ENCODE results near the gene ZNF273.
"Not testable (repeated sequence)": the region's sequence is repeated elsewhere in the genome, so short reads cannot be mapped to it uniquely, and the experiment has no call there.

Gene ZNF273

GRCh38 chr7:64877714-64878610 is 25.1 kb upstream of the ZNF273 start:
- no peak for DNase-seq

GRCh38 chr7:64878684-64879083 is 24.4 kb upstream of the ZNF273 start:
- DNase-seq: no peak

DNA sequence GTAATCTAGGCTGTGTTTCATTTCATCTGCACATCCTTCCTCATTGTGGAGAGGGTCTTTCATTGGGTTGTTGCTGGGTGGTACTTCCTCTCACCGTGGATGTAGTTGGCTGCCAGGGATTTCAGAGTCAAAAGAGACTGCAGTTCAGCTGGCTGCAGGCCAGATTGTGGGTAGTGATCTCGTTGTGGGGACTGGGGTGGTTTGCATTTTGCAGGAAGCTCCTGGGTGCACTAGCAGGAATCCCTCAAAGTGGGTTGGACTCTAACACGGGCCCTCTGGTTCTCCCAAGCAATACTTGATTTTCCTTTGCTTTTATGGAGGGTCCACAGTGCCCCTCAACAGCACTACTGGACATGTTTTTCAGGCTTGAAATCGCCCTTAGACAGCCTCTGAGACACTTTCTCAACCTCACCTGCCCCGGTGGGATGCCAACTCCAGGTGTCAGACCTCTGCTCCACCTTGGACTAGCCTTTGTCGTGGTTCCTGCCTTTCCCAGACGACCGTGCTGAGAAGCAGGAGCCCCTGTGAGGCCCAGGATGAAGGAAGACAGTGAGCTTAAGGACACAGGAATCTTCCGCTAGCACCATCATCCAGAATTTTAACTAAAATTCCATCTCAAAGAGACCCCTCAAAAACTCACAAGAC is 23.9 kb upstream of the ZNF273 start:
- DNase-seq: no peak

GRCh38 chr7:64879800-64880199 is 23.3 kb upstream of the ZNF273 start:
- no peak for DNase-seq

- DNase-seq: no peak
Observed at GRCh38 chr7:64880322-64881297, 22.5 kb upstream of the ZNF273 start.

DNA sequence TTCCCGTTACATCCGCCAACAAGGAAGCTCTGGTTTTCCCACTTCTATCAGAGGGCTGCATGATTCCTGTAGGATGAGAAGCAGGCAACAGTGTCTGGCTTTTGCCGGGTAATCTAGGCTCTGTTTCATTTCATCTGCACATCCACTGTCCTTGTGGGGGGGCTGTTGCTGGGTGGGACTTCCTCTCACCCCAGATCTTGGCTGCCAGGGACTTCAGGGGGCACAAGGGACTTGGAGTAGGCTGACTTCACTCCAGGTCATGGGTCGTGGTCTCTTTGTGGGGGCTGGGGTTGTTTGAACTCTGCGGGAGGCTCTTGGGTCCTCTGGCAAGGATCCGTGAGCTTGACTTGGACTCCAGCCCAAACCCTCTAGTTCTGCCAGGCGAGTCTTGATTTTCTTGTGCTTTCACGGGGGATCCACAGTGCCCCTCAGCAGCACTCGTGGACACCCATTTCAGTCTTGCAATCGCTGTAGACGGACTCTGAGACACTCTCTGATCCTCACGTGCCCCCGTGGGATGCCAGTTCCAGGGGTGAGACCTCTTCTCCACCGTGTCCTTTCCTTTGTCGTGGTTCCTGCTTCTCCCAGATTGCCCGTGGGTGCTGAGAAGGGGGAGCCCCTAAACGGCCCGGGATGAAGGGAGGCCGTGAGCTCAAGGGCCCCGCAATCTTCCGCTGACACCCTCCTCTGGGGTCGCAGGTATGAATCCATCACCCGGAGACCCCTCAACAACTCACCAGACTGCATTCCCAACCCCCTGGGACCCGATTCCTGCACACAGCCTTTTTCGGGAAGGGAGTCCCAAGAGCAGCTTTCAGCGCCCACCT is 21.4 kb upstream of the ZNF273 start:
- no peak for DNase-seq

- DNase-seq: peak; percentile 39
Observed at GRCh38 chr7:64882341-64883112, 20.5 kb upstream of the ZNF273 start.

- DNase-seq: no peak
Observed at GRCh38 chr7:64883113-64883905, 19.8 kb upstream of the ZNF273 start.

DNA sequence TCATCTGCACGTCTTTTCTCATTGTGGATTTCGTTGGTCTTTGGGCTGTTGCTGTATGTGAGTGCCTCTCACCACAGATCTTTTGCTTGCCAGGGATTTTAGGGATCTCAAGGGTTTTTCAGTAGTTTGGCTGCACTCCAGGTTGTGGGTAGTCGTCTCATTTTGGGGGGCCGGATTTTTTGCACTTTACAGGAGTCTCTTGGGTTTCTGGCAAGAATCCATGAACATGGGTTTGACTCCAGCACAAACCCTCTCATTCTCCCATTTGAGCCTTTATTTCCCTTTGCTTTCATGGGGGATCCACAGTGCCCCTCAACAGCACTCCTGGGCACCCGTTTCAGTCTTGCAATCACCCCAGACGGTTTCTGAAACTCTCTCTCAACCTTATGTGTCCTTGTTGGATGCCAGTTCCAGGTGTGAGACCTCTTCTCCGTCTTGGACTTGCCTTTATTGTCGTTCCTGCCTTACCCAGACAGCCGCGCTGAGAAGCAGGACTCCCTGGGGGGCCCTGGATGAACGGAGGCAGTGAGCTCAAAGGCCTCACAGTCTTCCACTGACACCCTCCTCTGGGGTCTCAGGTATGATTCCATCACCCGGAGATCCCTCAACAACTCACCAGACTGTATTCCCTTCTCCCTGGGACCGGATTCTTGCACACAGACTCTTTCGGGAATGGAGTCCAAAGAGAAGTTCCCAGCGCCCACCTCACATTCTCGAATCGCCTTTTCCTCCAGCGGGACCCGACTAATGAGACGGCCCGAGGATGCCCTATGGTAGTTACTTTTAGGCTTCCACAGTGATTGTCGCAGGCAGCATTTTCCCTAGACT is 18.8 kb upstream of the ZNF273 start:
- no peak for DNase-seq

DNA sequence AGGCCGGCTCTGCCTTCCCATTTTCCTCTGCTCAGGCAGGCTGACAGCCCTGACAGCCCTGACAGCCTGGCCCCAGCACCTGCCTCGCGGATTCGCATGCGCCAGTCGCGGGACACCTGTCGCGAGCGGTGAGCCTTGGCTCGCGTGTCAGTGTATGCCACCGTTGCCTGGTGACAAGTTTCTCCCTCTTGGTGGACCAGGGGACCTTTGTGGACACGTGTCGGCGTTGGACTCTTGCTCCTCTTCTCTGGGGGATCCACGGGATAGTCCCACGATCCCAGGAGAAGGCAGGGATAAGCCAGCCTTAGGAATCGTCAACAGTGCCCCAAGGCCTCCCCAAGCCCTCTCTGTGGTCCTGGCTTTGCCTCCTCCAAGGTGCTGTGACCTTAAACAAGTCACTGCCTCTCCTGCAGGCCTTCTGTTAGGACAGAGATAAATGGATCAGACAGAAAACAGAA is 18.1 kb upstream of the ZNF273 start:
- no peak for DNase-seq

DNA sequence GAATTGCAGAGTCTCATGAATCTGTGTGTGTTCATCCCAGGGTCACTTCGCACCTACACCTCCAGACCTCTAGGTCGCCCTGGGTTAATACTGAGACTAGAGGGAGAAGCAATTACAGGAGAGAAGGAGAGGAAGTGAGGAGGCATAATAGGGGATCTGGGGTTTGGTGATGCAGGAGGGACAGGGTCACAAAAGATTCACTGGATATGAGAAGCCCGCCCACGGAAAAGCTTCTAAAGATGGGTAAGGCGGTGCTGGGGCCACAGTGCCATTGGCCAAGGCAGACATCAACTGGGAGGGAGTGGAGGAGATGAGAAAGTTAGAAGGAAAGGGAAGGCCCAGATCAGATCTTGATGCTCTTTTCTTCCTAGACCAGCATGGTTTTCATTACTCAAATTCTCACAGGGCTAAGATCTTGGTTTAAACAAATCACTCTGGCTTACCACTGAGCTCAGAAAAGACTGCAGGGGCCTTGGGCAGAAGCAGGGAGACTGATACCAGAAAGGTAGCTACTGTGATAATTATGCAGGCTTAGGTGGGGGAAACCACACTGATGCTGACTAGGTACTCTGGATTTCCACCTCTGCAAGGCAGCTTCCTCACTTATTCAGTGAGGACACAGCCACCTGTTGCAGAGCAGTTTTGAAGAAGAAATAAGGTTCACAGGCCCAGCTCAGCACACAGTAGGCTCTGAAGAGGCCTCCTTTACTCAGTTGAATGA is 17.4 kb upstream of the ZNF273 start:
- DNase-seq: no peak

DNA sequence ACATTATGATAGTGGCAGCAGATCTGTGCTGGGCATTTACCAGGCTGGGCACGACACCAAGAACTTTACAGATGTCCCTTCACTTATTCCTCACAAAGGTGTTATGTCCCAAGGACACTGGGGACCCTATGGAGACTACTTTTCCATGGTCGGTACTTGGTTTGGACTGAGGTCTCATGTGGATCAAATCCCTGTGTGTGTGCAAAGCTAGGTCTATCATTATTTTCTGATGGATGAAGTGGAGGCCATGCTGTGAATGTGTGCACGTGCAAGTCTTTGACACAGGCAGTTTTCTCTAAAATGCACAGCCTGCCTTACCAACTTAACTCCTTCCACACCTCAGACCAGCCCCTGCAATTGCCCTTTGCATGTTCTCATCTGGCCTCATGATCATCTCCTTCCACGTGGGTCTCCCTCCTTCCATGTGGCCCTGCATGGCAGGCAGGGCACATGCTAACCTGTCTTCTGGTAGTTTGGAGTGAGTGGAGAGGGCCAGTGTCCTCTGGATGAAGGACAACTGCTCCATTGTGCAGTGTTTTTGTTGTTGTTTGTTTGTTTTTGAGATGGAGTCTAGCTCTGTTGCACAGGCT is 16.0 kb upstream of the ZNF273 start:
- DNase-seq: no peak

DNA sequence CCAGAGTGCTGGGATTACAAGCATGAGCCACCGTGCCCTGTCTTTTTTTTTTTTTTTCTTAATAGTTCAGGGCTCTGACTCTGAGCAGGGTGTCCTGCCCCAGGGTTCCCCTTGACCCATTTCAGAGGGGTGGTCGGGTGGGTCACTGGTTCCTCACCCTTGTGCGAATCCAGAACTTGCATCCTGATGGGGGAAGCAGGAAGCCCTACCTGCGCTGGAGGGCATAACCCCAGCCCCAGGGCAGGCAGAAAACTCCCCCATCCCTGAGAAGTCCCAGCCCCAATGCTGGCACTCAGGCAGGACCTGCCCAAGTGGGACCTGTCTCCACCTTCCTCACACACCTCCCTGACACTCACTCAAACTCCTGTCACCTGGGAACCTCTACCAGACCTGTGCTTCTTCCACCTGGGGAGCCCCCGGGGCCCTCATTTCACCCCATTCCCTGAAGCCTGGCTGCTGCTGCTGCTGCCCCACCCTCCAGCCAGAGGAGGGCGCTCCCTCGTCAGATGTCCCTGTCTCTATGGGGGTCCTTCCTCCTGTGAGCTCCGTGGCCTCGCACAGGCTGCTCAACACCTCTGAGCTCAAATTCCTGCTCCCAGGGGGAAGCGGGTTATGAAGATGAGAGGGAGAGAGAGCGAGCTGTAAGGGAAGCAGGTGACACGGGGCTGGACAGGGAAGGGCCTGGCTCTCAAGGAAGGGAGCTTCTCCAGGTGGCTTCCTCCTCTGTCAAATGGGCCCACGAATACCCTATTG is 15.1 kb upstream of the ZNF273 start:
- DNase-seq: peak; percentile 37

GRCh38 chr7:64888561-64888900 is 14.5 kb upstream of the ZNF273 start:
- no peak for DNase-seq

- DNase-seq: no peak
Observed at GRCh38 chr7:64888901-64889685, 14.0 kb upstream of the ZNF273 start.

GRCh38 chr7:64889686-64890162 is 13.3 kb upstream of the ZNF273 start:
- no peak for DNase-seq

DNA sequence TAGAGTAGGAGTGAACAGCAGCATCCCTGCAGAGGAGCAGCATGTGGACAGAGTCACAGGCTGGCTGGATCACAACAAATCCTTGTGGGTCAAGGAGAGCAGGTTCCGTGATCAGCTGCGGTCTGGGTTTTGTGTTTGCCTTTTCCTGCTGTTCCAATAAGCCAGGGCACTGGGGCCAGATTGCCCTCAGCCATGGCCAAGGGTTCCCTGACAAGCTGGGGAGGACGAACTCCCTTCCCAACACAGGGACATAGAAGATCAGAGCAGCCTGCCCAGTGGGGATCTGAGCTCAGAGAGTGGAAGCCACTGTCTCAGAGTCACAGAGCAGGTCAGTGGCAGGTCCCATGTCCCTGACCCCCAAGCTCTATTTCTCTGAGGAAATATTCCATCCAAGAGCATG is 12.8 kb upstream of the ZNF273 start:
- DNase-seq: not testable (repeated sequence)
